MCF 10A (cell line): ENCODE results near the gene CCNK. TPM values are rescaled to one million over a fixed set of nuclear protein-coding genes. Genes with fewer than 3 reads are reported as not detected.

Experiments
- BruUV-seq: library from RNA; stranded (reverse); fragments of 400-500 nt; replicated peaks from 2 replicates; lab custom pipeline; 2021; lab: Mats Ljungman, UMichigan
- CTCF ChIA-PET: fragments of 300-600 bp; sonication (Branson Sonifier 250); formaldehyde crosslinking; extraction: SDS; loops from one replicate; lab custom pipeline; 2021; ENCODE audit warnings: antibody characterized with exemption, inconsistent platforms; lab: Yijun Ruan, JAX
- POLR2A ChIA-PET: fragments of 300-600, 350-650 bp; sonication (Branson Sonifier 250); formaldehyde crosslinking; extraction: SDS; loops from one replicate; lab custom pipeline; 2020; ENCODE audit warnings: antibody characterized with exemption, inconsistent platforms; lab: Yijun Ruan, JAX
- DNase-seq: peaks from one replicate; pipeline ENCODE4 v3.0.0-alpha.2; 2018; ENCODE audit not compliant: unreplicated experiment
- H3K27ac Mint-ChIP-seq: one replicate; pipeline ENCODE4 v1.8.0; 2022; ENCODE audit warnings: mild to moderate bottlenecking, low read depth, mixed read lengths; ENCODE audit not compliant: unreplicated experiment
- H3K27me3 Mint-ChIP-seq: one replicate; pipeline ENCODE4 v1.8.0; 2022; ENCODE audit warnings: mixed read lengths; ENCODE audit not compliant: insufficient read depth, unreplicated experiment
- H3K36me3 Mint-ChIP-seq: one replicate; pipeline ENCODE4 v1.8.0; 2022; ENCODE audit warnings: mild to moderate bottlenecking, moderate library complexity, mixed read lengths; ENCODE audit not compliant: insufficient read depth, unreplicated experiment
- H3K4me1 Mint-ChIP-seq: one replicate; pipeline ENCODE4 v1.8.0; 2022; ENCODE audit warnings: mixed read lengths; ENCODE audit not compliant: insufficient read depth, unreplicated experiment
- H3K4me3 Mint-ChIP-seq: one replicate; pipeline ENCODE4 v1.8.0; 2022; ENCODE audit warnings: mild to moderate bottlenecking, moderate library complexity, mixed read lengths; ENCODE audit not compliant: unreplicated experiment
- H3K9me3 Mint-ChIP-seq: one replicate; pipeline ENCODE4 v1.8.0; 2022; ENCODE audit warnings: mixed read lengths; ENCODE audit not compliant: unreplicated experiment
- CTCF ChIP-seq: fragments of 200-600 bp; IDR thresholded peaks from one replicate; pipeline ENCODE4 v1.8.0; 2022; ENCODE audit warnings: antibody characterized with exemption, mild to moderate bottlenecking; ENCODE audit not compliant: unreplicated experiment
- intact Hi-C: fragments of 100-400 bp; cut with micrococcal nuclease; formaldehyde crosslinking; loops from 2 replicates; pipeline ENCODE4 v1.14.1; 2022
- total RNA-seq: library from RNA; stranded (reverse); gene quantifications from 2 replicates; pipeline ENCODE4 v1.2.3, GENCODE V29; 2022

The CCNK gene
- total RNA-seq, 1 experiment from 2014 or later, result 70.4 TPM

GRCh38 chr14:99529899-99530298 is 48.7 kb downstream of the CCNK start:
- DNase-seq, result no peak
- H3K27ac Mint-ChIP-seq, result no peak overlapping the region
- no TSS peak for BruUV-seq
- H3K9me3 Mint-ChIP-seq, result no peaks in the 10 kb centered on the region
- peaks cover 16% of the 10 kb centered on the region for H3K4me1 Mint-ChIP-seq
- TF ChIP-seq CTCF, result no peak
- POLR2A ChIA-PET, result no interaction called here
- H3K36me3 Mint-ChIP-seq, result no peaks in the 10 kb centered on the region
- CTCF ChIA-PET, result interaction anchor here (0.7 kb wide), 1 partner anchor 12 kb away, joined by 4 read pairs; no protein-coding TSS in a partner anchor
- intact Hi-C loops, result no loop called here
- no peak overlapping the region for H3K4me3 Mint-ChIP-seq
- H3K27me3 Mint-ChIP-seq, result no peaks in the 10 kb centered on the region

DNA sequence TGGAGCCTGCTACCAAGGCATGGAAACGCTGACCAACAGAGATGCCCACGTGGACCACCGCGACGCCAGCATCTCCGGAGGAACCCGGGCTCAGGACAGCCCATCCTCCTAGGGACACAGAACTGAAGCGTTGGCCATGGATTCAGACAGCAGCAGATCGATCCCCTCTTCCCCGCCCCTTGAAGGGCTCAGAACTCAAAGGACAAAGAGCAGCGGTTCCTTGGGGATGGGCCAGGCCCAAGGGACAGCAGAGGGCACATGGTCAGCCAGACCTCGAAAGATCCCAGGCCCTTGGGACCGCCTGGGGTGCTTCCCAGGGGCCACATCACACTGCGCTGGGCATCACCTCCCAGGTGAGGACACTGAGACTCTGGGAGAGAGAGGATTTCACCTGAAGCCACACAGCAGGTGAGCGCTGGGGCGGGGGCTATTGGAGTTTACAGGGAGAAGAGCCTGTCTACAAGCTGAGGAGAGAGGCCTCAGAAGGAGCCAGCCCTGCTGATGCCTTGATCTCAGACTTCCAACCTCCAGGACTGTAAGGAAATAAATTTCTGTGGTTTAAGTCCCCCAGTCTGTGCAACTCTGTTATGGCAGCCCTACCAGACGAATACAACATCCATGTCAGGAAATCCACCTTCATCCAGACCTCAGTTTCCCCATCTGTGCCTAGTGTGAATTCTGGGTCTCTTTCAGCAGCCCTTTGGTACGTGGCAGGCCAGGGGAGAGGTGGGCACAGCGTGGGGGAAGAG is 49.4 kb downstream of the CCNK start:
- no peak for TF ChIP-seq CTCF
- intact Hi-C loops, result no loop called here
- H3K36me3 Mint-ChIP-seq, result no peaks in the 10 kb centered on the region

GRCh38 chr14:99531251-99532096 is 50.3 kb downstream of the CCNK start:
- Mint-ChIP-seq H3K4me1 (peaks cover 9% of the 10 kb centered on the region), H3K36me3 (no peaks in the 10 kb centered on the region), H3K27me3 (no peaks in the 10 kb centered on the region), H3K9me3 (no peaks in the 10 kb centered on the region), H3K27ac (no peak overlapping the region), H3K4me3 (no peak overlapping the region)
- intact Hi-C loops, result no loop called here
- ChIA-PET POLR2A (no interaction called here), CTCF (no interaction called here)
- no peak for DNase-seq
- TF ChIP-seq CTCF, result no peak
- no TSS peak for BruUV-seq

More for the DNA sequence above, 49.4 kb downstream of the CCNK start:
- no peak for DNase-seq
- BruUV-seq, result no TSS peak
- CTCF ChIA-PET, result no interaction called here
- H3K27ac Mint-ChIP-seq, result no peak overlapping the region
- H3K9me3 Mint-ChIP-seq, result no peaks in the 10 kb centered on the region
- peaks cover 9% of the 10 kb centered on the region for H3K4me1 Mint-ChIP-seq
- POLR2A ChIA-PET, result no interaction called here
- no peaks in the 10 kb centered on the region for H3K27me3 Mint-ChIP-seq
- no peak overlapping the region for H3K4me3 Mint-ChIP-seq

DNA sequence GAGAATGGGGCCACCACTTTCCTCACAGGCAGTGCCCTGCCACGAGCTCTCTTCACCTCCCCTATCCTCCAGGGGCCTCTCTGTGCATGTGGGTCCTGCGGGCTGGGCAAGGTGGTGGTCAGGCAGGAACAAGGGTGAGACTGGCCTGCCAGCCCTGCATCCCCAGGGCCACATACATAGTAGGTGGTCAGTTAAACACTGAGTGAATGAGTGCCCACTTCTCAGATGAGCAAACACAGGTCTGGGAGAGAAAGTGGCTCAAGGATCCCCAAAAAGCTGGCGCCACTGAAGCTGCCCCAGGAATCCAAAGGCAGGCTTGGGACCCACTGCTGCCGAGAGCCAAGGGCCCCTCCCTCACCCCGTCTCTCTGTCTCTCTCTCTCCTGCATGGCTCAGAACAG is 51.1 kb downstream of the CCNK start:
- Mint-ChIP-seq H3K9me3 (no peaks in the 10 kb centered on the region), H3K27me3 (no peaks in the 10 kb centered on the region), H3K4me1 (peaks cover 9% of the 10 kb centered on the region), H3K27ac (no peak overlapping the region), H3K4me3 (no peak overlapping the region), H3K36me3 (no peaks in the 10 kb centered on the region)
- intact Hi-C loops, result no loop called here
- no peak for DNase-seq
- ChIA-PET POLR2A (no interaction called here), CTCF (interaction anchor here (0.7 kb wide), 1 partner anchor 299 kb away, joined by 6 read pairs; no protein-coding TSS in a partner anchor)
- TF ChIP-seq CTCF, result no peak
- BruUV-seq, result no TSS peak
